Measurements from ENCODE around the gene TRAPPC3.

Gene TRAPPC3

GRCh38 chr1:36153476-36153875, 4.2 kb upstream of the TRAPPC3 start:
- no peak overlapping the region for H3K4me3 ChIP-seq (replicated peaks; ENCODE audit: insufficient read depth, low read length)
- no peak overlapping the region for H3K27ac ChIP-seq (replicated peaks)
- no peaks in the 10 kb centered on the region for H3K27me3 ChIP-seq (ENCODE audit: insufficient read depth, poor library complexity, severe bottlenecking)
- no peak for DNase-seq (ENCODE audit: low read depth in 1 of 2, low spot score in 1 of 2)
- TF ChIP-seq GABPA (IDR thresholded peaks at IDR 0.05; ENCODE audit: low read depth), result no peak
- TF ChIP-seq SPI1 (IDR thresholded peaks at IDR 0.05; ENCODE audit: borderline replicate concordance, low read depth), result no peak
- TF ChIP-seq REST (IDR thresholded peaks at IDR 0.05; ENCODE audit: insufficient replicate concordance, low read depth), result no peak
- TF ChIP-seq POLR2AphosphoS5 (IDR thresholded peaks at IDR 0.05; ENCODE audit: low read depth), result no peak
- TF ChIP-seq CTCF (IDR thresholded peaks at IDR 0.05; ENCODE audit: insufficient read depth, low read length), result no peak

GRCh38 chr1:36151845-36152203, 2.5 kb upstream of the TRAPPC3 start:
- no peak for TF ChIP-seq POLR2AphosphoS5 (IDR thresholded peaks at IDR 0.05; ENCODE audit: low read depth)
- DNase-seq (ENCODE audit: low read depth in 1 of 2, low spot score in 1 of 2), result peak in 1 of 2 experiments; percentile 32
- Histone ChIP-seq H3K4me3 (replicated peaks; ENCODE audit: insufficient read depth, low read length) (no peak overlapping the region), H3K27me3 (ENCODE audit: insufficient read depth, poor library complexity, severe bottlenecking) (no peaks in the 10 kb centered on the region), H3K27ac (replicated peaks) (peak overlapping the region; percentile 70; the same call in 1 of the 2 replicates)

- peak overlapping the region; percentile 70 for H3K27ac ChIP-seq (replicated peaks)
- no peaks in the 10 kb centered on the region for H3K27me3 ChIP-seq (ENCODE audit: insufficient read depth, poor library complexity, severe bottlenecking)
- TF ChIP-seq SPI1 (IDR thresholded peaks at IDR 0.05; ENCODE audit: borderline replicate concordance, low read depth) (no peak), POLR2AphosphoS5 (IDR thresholded peaks at IDR 0.05; ENCODE audit: low read depth) (no peak), CTCF (IDR thresholded peaks at IDR 0.05; ENCODE audit: insufficient read depth, low read length) (no peak), GABPA (IDR thresholded peaks at IDR 0.05; ENCODE audit: low read depth) (no peak), REST (IDR thresholded peaks at IDR 0.05; ENCODE audit: insufficient replicate concordance, low read depth) (no peak)
- H3K4me3 ChIP-seq (replicated peaks; ENCODE audit: insufficient read depth, low read length), result no peak overlapping the region
- no peak for DNase-seq (ENCODE audit: low read depth in 1 of 2, low spot score in 1 of 2)
Observed at GRCh38 chr1:36151134-36151844, 2.0 kb upstream of the TRAPPC3 start.

- TF ChIP-seq SPI1 (IDR thresholded peaks at IDR 0.05; ENCODE audit: borderline replicate concordance, low read depth) (peak; percentile 66; the same call in 1 of the 2 replicates), CTCF (IDR thresholded peaks at IDR 0.05; ENCODE audit: insufficient read depth, low read length) (no peak)
- no peaks in the 10 kb centered on the region for H3K27me3 ChIP-seq (ENCODE audit: insufficient read depth, poor library complexity, severe bottlenecking)
- peak overlapping the region; percentile 70 for H3K27ac ChIP-seq (replicated peaks)
- peak overlapping the region; percentile 2; the same call in 1 of the 2 replicates for H3K4me3 ChIP-seq (replicated peaks; ENCODE audit: insufficient read depth, low read length)
- DNase-seq (ENCODE audit: low read depth in 1 of 2, low spot score in 1 of 2), result peak; percentile 70 to 87
Observed at GRCh38 chr1:36150296-36151133, 1.2 kb upstream of the TRAPPC3 start.

Data from HL-60 (cell line).